Measurements from ENCODE around the gene KRTAP10-7. TPM values are rescaled to one million over a fixed set of nuclear protein-coding genes. Genes with fewer than 3 reads are reported as not detected.
"Not testable (repeated sequence)": the region's sequence is repeated elsewhere in the genome, so short reads cannot be mapped to it uniquely, and the experiment has no call there.

Gene KRTAP10-7
- total RNA-seq (2021) = not detected in 2 replicates
- long read RNA-seq = 0 reads

- H2BK12ac ChIP-seq (ENCODE audit: insufficient read length, low read depth, low read length); H3T11ph ChIP-seq (ENCODE audit: low read length); H3K27me3 ChIP-seq (ENCODE audit: insufficient read depth, low read length); H3K4ac ChIP-seq (ENCODE audit: low read depth, low read length); H3K18ac ChIP-seq (ENCODE audit: insufficient read length, low read depth, low read length); H3K36me3 Mint-ChIP-seq (ENCODE audit: insufficient read depth in 1 of 3, low read depth in 3 of 3); H3K9ac ChIP-seq (ENCODE audit: extremely low read depth, insufficient read length, low read length); H3K56ac ChIP-seq (ENCODE audit: insufficient read length, low read depth, low read length); H2AFZ ChIP-seq (ENCODE audit: low read length); H4K20me1 ChIP-seq (ENCODE audit: control insufficient read depth, insufficient read depth, insufficient read length); H3K9me3 Mint-ChIP-seq; H3K79me1 ChIP-seq (ENCODE audit: insufficient read depth, low read depth, low read length, poor library complexity, severe bottlenecking); H2BK120ac ChIP-seq (ENCODE audit: low read depth, low read length, poor library complexity, severe bottlenecking); H4K5ac ChIP-seq (ENCODE audit: insufficient read length, low read depth, low read length); H2BK5ac ChIP-seq (ENCODE audit: insufficient read length, low read length); H3K4me2 ChIP-seq (ENCODE audit: insufficient read depth, insufficient read length, low read length); H3K79me2 ChIP-seq (ENCODE audit: insufficient read depth, low read length); H3K9me3 ChIP-seq (ENCODE audit: control insufficient read depth, low read depth, low read length); H2AK5ac ChIP-seq (ENCODE audit: insufficient read length, low read length); H3K27ac ChIP-seq (ENCODE audit: insufficient read length, low read depth, low read length); H3K23me2 ChIP-seq (ENCODE audit: insufficient read length, low read depth, low read length, poor library complexity, severe bottlenecking); H4K91ac ChIP-seq (ENCODE audit: insufficient read length, low read depth, low read length); H2BK15ac ChIP-seq (ENCODE audit: low read depth, low read length); H3K23ac ChIP-seq (ENCODE audit: insufficient read length, low read depth, low read length); DNase-seq; H2BK20ac ChIP-seq (ENCODE audit: low read depth, low read length, poor library complexity, severe bottlenecking); H3K4me1 ChIP-seq (ENCODE audit: insufficient read depth, low read length); H3K14ac ChIP-seq (ENCODE audit: insufficient read depth, low read length); H3K4me3 Mint-ChIP-seq; H4K8ac ChIP-seq (replicated peaks; ENCODE audit: insufficient read length, low read depth, low read length): not testable (repeated sequence)
- Mint-ChIP-seq H3K27me3 (ENCODE audit: low read depth) (peaks cover 11% of the 10 kb centered on the region), H3K27ac (peak within 1 kb of the TSS in 2 of 3 experiments; percentile 55 to 90; a peak in 5 of 7 replicates), H3K4me1 (peaks cover 37 to 38% of the 10 kb centered on the region in 2 experiments)
- no CpG with 5 or more reads among the region's 23 CpGs for WGBS (ENCODE audit: extremely low coverage, insufficient read length, low lambda C conversion rate)
These were observed at the start of gene KRTAP10-7 for GRCh38 chr21:44600118-44600978. Gene KRTAP10-7, plus strand, starts transcription at chr21:44600597. Its CDS starts 25 bp downstream, at chr21:44600622.

Data from H9 (cell line).